A673 (cell line): ENCODE results near the gene ULK4.

Experiments
- EZH2 ChIP-seq: fragments of 200-600 bp; sonication (generic); IDR thresholded peaks from 2 replicates; pipeline ENCODE4 v1.6.1; 2017; ENCODE audit warnings: borderline replicate concordance, low read depth, mild to moderate bottlenecking, mixed read lengths, antibody characterized with exemption, low read length; ENCODE audit not compliant: poor library complexity, severe bottlenecking
- TF ChIP-seq, protein P1 (sequence below): fragments of 300-800, 200-600 bp; sonication (generic); conservative IDR thresholded peaks from 2 replicates; pipeline ENCODE4 v1.5.1; 2017; ENCODE audit warnings: low read depth, mild to moderate bottlenecking, antibody characterized with exemption, low read length, moderate library complexity, mixed read lengths

DNA sequence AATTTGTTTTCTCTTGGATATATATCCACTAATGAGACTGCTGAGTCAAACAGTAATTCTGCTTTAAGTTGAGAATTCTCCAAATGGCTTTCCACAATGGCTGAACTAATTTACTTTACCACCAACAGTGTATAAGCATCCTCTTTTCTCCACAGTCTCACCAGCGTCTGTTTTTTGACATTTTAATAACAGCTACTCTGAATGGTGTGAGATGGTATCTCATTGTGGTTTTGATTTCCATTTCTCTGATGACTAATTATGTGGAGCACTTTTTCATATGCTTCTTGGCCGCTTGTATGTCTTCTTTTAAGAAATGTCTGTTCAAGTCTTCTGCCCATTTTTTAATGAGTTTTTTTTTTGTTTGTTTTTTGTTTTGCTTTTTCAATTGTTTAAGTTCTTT, 556.4 kb downstream of the ULK4 start:
- TF ChIP-seq, protein P1, sequence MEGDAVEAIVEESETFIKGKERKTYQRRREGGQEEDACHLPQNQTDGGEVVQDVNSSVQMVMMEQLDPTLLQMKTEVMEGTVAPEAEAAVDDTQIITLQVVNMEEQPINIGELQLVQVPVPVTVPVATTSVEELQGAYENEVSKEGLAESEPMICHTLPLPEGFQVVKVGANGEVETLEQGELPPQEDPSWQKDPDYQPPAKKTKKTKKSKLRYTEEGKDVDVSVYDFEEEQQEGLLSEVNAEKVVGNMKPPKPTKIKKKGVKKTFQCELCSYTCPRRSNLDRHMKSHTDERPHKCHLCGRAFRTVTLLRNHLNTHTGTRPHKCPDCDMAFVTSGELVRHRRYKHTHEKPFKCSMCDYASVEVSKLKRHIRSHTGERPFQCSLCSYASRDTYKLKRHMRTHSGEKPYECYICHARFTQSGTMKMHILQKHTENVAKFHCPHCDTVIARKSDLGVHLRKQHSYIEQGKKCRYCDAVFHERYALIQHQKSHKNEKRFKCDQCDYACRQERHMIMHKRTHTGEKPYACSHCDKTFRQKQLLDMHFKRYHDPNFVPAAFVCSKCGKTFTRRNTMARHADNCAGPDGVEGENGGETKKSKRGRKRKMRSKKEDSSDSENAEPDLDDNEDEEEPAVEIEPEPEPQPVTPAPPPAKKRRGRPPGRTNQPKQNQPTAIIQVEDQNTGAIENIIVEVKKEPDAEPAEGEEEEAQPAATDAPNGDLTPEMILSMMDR: no peak
- TF ChIP-seq EZH2: no peak
